IMR-90 (cell line): ENCODE results near the gene ADAMTS8.

Source experiments
- CTCF ChIP-seq: conservative IDR thresholded peaks from 2 replicates; pipeline ENCODE4 v1.5.1; 2012; ENCODE audit warnings: mild to moderate bottlenecking, low read depth, low read length, improper control_type of control experiment
- RAD21 ChIP-seq: IDR thresholded peaks from 2 replicates; pipeline ENCODE4 v1.6.1; 2012; ENCODE audit warnings: low read length, improper control_type of control experiment
- RCOR1 ChIP-seq: IDR thresholded peaks from 2 replicates; pipeline ENCODE4 v1.6.1; 2012; ENCODE audit warnings: mild to moderate bottlenecking, low read length, improper control_type of control experiment; ENCODE audit not compliant: insufficient replicate concordance
- SMC3 ChIP-seq: fragments of 150-350 bp; IDR thresholded peaks from 2 replicates; pipeline ENCODE4 v1.6.1; 2016; ENCODE audit warnings: low read depth, mild to moderate bottlenecking, antibody characterized with exemption, low read length, moderate library complexity

- TF ChIP-seq RAD21 (no peak), CTCF (no peak), RCOR1 (no peak), SMC3 (no peak)
Measured at GRCh38 chr11:130402570-130402969, 25.8 kb downstream of the ADAMTS8 start.
